Gastrocnemius medialis (tissue), 4 donors: ENCODE measurements around the gene RAD18.

Experiments used
- CTCF ChIP-seq, 5 experiments: fragments of 450-650 bp in 3 of 5; fragments of 200-600 bp in 2 of 5; sonication (generic) in 2 of 5; IDR thresholded peaks in 4 of 5; conservative IDR thresholded peaks in 1 of 5; 1 replicate in 4 of 5; 2 replicates in 1 of 5; pipeline ENCODE4 v1.5.1; 2016 to 2019; ENCODE audit warnings: antibody characterized with exemption in 5 of 5, mild to moderate bottlenecking in 3 of 5, moderate library complexity in 3 of 5
- POLR2A ChIP-seq, 2 donors: fragments of 450-650 bp; IDR thresholded peaks; one replicate each; pipeline ENCODE4 v1.6.1; 2017; ENCODE audit warnings: antibody characterized with exemption in 2 of 2, mild to moderate bottlenecking in 2 of 2, moderate library complexity in 2 of 2

GRCh38 chr3:8840556-8840955, 122.7 kb downstream of the RAD18 start:
- TF ChIP-seq POLR2A (IDR thresholded peaks at IDR 0.05) (no peak), CTCF (IDR thresholded peaks at IDR 0.05 in 4 of 5, conservative IDR thresholded peaks at IDR 0.05 in 1 of 5) (no peak)
